CD4-positive, alpha-beta T cell treated with Interleukin-4 for 1 hour (primary cell): ENCODE data around the gene CADM3.

ENCODE experiments used
- DNase-seq, 2 donors: peaks; one replicate each; pipeline ENCODE4 v3.0.0-alpha.2; 2020 to 2022

The CADM3 gene

DNA sequence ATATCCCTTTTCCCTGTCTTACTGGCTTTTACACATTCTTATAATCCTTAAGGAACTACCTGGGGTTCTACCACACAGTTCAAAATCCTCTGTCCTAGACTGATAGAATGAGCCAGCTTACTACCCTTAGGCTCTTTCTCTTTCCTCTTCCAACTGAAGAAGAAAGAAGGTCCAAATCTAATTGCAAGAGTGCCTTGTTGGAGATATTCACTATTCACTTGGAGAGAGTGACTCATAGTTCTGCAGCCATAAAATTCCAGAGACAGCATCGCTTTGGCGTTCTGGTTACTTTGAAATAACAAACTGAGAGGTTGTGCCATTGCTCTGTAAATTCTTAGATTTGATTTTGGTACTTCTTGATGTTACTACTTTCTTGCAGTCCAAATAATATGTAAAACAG lies 4.2 kb downstream of the CADM3 start:
- no peak for DNase-seq

DNA sequence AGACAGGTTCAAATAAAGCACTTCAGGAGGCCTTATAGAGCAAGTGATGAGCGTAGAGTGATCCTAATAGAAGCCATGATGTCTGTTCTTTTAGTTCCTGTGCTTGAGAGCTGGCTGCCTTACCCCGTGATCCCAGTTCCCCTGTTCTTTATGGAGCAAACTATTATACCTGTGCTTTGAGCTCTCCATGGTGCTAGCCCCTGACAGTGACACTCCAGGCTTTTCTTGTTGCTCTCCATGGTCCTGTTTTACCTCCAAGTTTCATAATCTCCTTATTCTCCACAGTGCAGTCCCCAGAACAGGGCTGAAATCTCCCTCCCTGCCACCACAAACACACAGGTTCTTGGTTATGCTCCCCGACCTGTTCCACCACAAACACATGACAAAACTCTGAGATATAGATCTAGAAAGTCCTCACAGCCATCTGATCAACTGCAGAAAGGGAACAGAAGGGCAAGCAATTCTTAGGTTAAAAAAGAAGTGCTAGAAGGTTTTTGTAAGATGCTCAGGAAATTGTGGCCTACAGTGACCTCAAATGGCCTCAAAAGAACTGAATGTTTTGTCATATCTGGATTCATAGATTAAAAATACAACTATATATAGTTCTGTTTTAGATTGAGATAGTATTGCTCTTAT lies 6.0 kb downstream of the CADM3 start:
- peak in 1 of 2 donors; percentile 19 for DNase-seq

DNA sequence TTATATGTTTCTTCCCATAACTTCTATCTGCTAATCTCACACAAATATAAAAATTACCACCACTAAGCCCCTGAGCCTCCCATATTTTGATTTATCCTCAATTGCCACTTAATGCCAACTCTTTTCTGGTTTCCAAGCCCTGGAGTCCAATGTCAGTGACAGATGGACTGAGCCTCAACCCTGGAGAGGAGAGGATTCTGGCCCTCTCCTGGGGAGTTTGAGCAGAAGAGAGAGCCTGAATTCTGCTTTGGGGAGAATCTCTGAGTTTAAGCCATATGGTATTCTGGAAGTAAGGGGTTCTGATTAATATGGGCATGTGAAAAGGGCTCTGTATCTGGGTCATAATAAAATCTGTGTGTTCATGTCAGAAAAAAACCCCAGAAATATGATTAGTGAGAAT lies 8.5 kb downstream of the CADM3 start:
- DNase-seq: no peak

DNA sequence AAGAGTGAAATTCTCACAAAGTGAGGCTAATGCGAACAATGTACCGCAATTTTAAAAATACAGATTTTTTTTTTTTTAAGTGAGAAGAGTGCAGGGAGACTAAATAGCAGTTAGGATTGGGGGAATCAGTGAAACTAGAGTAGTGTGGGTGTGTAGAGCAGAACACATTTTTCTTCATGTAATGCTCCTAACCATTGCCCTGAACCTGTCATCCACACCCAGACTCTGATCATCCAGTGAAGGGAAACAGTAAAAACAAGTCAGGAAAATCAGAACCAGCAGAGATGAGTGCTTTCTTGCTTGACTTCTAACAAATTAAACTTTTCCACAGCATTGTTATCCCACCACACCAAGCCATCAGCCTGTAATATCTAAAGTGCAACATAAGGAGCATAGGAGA lies 9.1 kb downstream of the CADM3 start:
- DNase-seq: no peak

DNA sequence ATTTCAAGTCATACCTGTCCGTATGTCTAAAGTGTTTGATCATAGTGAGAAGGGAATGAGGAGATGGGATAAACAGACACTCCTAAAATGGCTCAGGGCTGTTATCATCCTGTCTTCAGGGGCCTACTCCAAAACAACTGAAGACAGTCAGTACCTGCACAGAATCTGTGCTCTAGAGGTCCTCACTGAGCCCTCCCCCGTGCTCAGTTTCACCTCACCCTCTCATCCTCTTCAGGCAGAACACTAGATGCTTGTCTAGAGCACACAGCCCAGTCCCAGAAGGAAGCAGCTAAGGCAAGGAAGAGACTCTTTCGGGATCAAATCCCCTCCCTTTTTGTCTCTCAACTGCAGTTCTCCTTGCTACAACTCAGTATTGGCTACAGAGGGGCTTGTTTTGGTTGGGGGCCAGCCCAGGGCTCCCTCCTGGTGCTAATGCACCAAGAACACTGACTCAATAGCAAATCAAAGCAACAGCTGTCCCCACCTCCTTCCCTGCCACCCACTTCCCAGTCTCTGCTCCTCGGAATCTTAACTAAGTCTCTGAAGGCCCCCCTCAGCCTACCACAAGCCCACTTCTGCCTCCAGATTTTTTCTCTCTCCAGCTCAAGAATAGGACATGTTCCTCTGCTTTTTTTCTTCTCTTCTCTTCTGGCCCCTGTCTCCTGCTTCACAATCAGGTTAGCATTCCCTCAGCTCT lies 10.1 kb downstream of the CADM3 start:
- DNase-seq: no peak

DNA sequence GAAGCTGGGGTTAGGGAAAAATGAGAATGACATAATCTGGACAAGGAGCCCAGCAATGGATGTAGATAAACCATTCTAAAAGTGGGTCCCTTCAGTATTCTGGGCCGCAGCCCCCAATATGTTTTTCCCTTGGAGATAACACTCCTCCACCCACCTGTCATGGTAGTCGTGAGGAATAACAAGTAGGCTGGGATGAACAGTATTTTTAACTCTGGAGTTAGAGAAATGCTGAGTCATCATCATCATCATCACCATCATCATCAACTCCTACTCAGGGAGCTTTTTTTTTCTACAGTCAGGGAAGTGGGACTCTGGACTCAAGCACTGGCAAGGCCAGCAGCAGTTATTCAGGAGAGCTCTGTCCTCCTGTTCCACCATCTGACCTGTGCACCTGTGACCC lies 12.8 kb downstream of the CADM3 start:
- no peak for DNase-seq

DNA sequence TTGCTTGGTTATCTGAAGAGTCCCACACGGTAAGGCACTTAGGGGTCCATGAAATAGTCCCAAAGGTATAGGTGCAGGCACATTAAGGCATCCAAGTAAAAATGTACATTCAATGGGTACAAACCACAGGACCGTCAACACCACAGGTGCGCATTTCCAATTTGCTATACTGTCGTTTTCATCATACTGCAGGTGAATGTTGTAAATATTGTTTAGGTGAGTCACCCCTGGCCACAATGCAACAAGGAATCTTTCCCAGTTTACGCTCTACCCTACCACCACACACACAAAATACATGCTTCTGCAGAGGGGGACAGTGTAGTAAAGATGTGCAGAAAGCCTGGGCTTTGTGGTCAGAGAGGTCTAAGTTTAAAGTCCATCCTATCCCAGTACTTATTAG lies 13.7 kb downstream of the CADM3 start:
- DNase-seq: no peak

DNA sequence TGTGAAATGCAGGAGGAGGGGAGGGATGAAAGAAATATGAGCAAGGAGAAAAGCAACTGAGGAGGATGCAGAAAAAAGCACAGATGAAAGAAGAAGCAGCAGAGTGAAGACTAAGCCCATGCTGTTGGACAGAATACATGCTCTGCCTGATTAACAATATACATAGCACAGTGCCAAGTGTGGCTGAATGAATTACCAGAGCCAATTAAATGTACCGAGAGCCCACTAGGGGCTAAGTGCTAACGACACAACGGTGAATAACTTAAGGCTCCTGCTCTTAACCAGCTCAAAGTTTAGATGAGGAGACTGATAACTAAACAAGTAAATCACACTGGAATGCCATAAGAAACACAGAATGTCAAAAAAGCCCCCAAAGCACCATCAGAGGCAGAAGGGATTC lies 15.6 kb downstream of the CADM3 start:
- DNase-seq: no peak

DNA sequence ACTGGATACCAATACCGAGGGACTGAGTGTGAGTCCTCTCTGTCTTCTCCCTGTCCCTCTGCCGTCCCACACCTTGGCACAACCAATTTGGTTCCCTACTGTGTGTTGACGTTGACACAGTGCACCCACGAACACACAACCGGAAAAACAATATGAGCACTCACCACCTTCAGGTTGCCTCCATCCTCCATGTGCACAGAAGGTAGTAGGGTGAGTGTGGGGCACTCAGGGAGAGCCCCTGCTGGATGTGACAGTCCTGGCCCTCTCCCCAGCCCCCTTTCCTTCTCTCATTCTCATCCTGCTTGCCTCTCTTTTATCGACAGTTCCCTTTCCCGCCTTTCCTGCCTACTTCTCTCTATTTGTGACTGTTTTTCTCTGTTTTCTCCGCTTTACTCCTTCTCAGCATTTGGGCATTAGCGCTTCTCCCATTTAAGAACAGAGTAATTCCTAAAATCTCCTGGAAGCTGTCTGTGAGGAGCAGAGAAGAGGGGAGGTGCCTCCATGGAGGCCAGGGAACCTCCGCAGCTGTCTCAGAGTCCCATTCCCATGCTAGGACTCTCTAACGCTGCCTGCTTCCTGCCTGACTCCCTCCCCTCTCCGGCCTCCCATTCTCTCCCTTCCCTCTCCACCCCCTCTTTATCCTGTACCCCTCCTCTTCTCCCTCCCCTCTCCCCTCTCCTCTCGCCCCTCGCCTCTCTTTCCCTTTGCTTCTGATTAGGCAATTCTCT lies 16.4 kb downstream of the CADM3 start:
- DNase-seq: no peak

DNA sequence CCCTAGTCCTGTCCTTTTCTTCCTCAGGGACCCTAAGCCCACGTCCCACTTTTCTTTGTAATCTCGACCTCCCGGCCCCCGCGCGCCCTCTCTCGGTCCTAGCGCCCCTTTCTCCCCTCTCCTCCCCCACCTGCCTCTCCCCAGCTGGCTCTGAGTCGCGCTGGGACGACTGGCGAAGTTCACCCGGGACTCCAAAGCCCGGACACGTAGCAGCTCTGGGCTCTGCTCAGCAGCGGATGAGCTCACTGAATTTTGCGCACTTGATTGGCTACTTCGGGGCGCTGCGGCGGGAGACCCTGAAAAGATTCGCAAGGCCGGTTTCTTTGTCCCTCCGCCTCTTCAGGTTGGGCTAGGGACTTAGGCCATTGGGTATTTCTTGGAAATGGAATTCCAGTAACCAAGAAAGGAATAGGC lies 17.0 kb downstream of the CADM3 start:
- DNase-seq: peak; percentile 6 to 64

DNA sequence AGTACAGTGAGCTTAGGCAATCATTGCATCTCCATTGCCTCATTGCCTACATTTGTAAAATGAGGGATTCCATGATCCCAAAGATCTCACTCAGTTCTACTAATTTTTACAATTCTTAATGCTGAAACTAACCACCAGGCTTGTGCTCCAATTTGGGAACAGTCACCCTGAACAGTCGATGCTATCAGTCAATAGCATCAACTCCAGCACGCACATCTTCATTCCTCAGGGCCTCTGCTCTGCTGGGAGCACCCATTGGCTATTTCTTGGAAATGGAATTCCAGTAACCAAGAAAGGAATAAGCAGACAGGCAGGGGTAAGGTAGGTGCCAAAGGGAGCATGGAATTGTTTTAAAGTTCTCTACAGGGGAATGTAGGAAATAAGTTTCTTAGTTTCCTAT lies 19.0 kb downstream of the CADM3 start:
- DNase-seq: no peak

DNA sequence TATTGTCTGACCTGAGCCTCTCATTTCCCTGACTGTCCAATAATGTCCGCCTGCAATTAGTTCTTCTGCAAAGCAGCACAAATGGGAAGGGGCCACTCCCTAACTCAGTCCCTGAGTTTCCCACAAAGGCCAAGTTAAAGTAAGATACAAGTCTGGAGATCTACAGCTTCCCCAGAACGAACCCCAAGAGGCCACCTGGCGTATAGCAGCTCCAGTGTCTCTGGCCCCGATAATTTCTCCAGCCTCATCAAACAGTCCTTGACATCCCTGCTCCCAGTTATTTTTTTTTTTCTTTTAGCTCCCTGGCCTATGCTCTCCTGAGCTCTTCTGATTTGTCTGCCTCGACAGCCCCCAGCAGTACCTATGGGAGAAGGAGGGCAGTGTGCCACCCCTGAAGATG lies 25.1 kb downstream of the CADM3 start:
- DNase-seq: no peak

DNA sequence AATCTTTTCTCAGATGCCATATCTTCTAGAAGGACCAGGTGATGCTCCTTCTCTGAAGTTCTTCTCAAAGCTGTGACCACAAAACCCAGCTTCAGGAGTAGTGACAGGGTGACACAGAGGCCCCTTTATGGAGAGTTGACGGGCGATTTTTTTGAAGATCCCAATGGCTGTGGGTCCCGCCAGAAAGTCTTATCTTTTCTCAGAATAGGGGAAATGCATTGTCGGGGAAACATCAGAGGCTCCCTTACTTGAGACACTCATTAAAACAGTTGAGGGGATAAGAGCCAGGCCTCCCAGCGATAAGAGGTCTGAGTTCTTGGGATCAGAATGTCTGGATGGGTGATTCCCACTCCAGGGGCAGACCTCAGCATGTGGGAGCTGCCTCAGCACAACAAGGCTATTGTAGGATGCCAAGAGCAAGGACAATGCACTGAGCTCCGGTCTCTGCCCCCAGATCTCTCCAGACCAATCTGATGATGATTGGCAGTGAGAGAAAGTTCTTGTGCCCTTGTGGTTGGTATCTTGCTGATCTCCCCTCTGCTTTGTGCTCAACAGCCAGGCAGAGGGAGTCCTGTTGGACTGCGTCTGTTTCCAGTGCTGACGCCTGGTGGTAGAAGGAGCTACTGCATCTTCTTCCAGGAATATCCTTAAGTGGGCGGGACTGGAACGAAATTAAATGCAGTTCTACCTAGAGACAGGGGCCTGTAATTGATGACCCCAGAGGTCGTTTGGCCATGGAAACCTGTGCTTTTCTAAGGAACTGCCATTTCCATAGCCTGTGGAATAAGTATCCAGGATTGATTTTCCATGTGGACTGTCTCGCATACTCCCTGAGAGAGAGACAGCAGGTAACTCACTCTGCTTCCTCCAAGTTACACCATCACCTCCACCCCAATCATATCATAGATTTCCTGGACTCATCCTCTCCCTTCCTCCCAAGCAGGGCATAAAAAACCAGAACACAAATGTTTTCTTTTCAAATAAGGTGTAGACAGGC lies 26.4 kb downstream of the CADM3 start:
- DNase-seq: peak; percentile 25 to 56

DNA sequence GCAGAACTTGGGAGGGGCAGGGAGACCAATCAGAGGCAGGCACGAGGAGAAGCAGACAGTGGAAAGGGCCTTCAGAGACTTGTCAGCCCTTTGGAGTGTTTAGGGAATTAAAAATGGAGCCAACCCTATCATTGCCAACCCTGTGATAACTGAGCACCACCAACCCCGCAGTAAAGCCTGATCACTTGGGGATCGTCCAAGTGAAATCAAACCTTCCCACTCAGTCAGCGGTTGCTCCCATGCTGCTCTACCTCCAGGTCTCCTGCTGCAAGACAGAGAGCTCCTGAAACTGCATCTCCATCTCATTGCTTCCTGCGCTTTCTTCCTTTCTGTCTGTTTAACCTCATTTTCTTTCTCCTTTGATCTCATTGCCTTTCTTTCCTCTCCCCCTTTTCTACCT lies 28.5 kb downstream of the CADM3 start:
- DNase-seq: no peak

DNA sequence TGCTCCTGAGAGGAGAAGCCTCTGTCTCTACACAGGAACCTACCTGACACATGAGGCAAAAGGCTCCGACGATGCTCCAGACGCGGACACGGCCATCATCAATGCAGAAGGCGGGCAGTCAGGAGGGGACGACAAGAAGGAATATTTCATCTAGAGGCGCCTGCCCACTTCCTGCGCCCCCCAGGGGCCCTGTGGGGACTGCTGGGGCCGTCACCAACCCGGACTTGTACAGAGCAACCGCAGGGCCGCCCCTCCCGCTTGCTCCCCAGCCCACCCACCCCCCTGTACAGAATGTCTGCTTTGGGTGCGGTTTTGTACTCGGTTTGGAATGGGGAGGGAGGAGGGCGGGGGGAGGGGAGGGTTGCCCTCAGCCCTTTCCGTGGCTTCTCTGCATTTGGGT lies 29.4 kb downstream of the CADM3 start:
- DNase-seq: no peak

DNA sequence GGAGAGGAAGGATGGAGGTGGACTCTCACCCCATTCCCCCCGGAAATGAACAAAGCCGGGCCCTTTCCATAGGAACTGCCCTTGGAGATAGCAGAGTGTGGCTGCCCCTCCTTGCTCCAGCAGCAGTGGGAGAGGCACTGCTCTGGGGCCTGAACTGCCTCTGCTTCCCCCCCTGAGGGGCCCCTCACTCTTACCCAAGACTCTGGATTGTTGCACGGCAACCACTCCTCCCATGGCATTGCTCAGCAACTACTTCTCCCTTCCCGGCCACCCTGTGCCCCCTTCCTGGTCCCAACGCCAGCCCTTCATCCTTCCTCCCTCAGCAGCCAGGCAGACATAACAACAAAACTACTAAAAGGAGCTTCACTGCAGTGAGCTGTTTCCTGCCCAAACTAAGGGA lies 30.2 kb downstream of the CADM3 start:
- DNase-seq: no peak

DNA sequence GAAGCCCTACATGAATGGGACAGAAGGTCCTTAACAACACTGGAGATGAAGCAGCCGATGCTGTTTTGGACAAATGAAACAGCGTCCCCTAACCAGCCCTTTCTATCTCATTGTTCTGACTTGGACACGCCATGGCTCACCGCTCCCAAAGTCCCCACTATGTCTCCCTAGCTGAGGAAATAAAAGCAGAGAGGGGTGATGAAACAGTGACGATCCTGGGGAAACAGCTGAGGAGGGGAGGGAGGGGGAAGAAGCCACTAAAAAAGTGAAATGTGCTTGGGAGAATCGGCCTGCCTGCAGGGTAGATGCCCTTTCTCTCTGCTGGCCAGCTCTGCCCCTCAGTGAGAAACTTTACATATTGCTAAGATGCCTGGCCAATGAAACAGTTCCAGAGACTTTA lies 32.2 kb downstream of the CADM3 start:
- no peak for DNase-seq

DNA sequence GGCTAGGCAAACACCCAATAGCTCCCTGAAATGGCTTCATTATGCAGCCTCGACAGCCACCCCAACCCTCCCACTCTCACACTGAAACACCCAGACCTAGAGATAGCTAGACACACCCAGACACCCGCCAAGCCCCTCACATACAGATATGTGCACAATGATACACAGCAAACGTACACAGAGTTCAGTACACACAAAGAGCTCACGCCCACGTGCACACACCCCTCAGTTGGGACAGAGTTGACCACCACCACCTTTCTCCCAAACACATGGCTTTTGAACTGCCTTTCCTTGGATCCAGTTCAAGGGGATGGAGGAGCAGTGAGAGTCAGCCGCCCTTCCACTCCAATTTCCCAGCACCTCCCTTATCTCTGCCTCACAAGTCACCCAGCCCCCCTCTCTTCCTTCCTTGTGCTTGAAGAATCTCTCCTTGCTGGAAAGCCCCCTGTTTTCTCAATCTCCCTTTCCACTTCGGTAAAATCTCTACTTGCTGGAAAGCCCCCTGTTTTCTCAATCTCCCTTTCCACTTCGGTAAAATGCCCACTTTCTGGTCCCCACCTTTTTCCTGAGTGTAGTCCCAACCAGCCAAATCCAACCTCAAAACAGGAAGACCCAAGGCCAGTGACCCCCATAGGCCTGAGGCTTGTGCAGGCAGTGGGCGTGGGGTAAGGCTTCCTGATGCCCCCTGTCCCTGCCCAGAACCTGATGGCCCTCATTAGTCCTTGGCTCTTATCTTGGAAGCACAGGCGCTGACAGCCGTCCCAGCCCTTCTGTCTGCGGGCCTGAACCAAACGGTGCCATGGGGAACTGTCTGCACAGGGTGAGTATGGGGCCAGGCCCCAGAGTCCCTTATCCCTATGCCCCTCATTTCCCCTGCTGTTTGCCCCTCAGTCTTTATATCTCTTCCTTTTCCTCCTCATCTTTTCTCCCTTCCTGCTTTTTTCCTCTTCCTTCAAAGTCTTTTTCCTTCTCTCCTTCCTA lies 33.0 kb downstream of the CADM3 start, which contains the start of gene ACKR1:
Gene ACKR1, plus strand, starts transcription at position 715 of the 981 bp plus-strand sequence. Its CDS starts 85 bp downstream, at position 800.
- no peak for DNase-seq

DNA sequence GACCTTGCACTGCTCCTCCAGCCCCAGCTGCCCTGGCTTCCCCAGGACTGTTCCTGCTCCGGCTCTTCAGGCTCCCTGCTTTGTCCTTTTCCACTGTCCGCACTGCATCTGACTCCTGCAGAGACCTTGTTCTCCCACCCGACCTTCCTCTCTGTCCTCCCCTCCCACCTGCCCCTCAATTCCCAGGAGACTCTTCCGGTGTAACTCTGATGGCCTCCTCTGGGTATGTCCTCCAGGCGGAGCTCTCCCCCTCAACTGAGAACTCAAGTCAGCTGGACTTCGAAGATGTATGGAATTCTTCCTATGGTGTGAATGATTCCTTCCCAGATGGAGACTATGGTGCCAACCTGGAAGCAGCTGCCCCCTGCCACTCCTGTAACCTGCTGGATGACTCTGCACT lies 33.8 kb downstream of the CADM3 start:
- no peak for DNase-seq

DNA sequence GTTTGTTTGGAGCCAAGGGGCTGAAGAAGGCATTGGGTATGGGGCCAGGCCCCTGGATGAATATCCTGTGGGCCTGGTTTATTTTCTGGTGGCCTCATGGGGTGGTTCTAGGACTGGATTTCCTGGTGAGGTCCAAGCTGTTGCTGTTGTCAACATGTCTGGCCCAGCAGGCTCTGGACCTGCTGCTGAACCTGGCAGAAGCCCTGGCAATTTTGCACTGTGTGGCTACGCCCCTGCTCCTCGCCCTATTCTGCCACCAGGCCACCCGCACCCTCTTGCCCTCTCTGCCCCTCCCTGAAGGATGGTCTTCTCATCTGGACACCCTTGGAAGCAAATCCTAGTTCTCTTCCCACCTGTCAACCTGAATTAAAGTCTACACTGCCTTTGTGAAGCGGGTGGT lies 34.7 kb downstream of the CADM3 start:
- no peak for DNase-seq

DNA sequence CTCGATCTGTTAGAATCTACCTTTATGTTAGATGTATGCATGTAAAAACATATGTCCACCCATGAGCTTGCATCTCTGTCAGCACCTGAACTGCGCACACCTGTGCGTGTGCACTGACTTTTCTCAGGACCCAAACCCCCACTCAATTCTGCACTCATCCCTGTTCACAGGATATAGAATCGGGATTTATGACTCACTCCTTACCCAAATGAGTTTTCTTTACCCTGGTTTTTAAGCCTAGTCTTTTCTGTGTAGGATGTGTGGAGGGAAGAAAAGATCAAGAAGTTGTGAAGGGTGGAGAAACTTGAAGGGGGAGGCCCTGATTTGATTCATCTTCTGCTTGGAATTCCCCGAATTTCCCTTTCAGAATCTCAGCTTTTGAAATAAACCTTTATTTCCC lies 35.7 kb downstream of the CADM3 start:
- no peak for DNase-seq

DNA sequence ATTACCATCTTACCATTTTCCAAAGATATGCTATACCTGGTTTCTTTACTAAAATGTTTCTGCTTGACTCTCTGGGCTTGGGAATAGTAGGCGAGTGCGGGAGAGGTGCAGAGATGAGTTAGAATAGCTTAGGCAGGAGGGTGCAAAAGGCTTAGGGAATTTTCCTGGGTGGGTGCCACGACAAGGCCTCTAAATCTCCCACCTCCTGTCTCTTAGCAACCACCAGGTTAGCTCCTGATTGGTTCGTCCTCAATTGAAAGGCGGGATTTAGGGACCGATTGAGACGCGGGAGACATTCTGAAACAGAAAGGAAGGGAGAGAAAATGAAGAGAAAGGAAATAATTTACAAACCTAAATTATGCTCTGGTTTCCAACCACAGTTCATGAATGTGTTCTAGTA lies 36.4 kb downstream of the CADM3 start:
- DNase-seq: no peak
